ENCODE measurements around the gene MTHFS.

MTHFS gene

GRCh38 chr15:79837846-79838245, 59.0 kb downstream of the MTHFS start:
- no peak for TF ChIP-seq FOXP2 (optimal IDR thresholded peaks at IDR 0.05; ENCODE audit: borderline replicate concordance, extremely low read depth, extremely low read length, insufficient read depth)
- no peak for TF ChIP-seq TAF1 (IDR thresholded peaks at IDR 0.05; ENCODE audit: borderline replicate concordance, insufficient read depth, low read length)
- no peak for TF ChIP-seq REST (IDR thresholded peaks at IDR 0.05; ENCODE audit: insufficient read depth in 1 of 2, low read depth in 2 of 2, low read length in 2 of 2)
- TF ChIP-seq SIN3A (IDR thresholded peaks at IDR 0.05; ENCODE audit: borderline replicate concordance, insufficient read depth, low read length), result no peak
- no peak for TF ChIP-seq POLR2AphosphoS5 (IDR thresholded peaks at IDR 0.05; ENCODE audit: low read depth, low read length)

- no peak for TF ChIP-seq POLR2AphosphoS5 (IDR thresholded peaks at IDR 0.05; ENCODE audit: low read depth, low read length)
- TF ChIP-seq REST (IDR thresholded peaks at IDR 0.05; ENCODE audit: insufficient read depth in 1 of 2, low read depth in 2 of 2, low read length in 2 of 2), result no peak
- no peak for TF ChIP-seq FOXP2 (optimal IDR thresholded peaks at IDR 0.05; ENCODE audit: borderline replicate concordance, extremely low read depth, extremely low read length, insufficient read depth)
- TF ChIP-seq SIN3A (IDR thresholded peaks at IDR 0.05; ENCODE audit: borderline replicate concordance, insufficient read depth, low read length), result no peak
- no peak for TF ChIP-seq TAF1 (IDR thresholded peaks at IDR 0.05; ENCODE audit: borderline replicate concordance, insufficient read depth, low read length)
Measured at GRCh38 chr15:79834495-79834894, 62.3 kb downstream of the MTHFS start.

- TF ChIP-seq TAF1 (IDR thresholded peaks at IDR 0.05; ENCODE audit: borderline replicate concordance, insufficient read depth, low read length), result no peak
- TF ChIP-seq POLR2AphosphoS5 (IDR thresholded peaks at IDR 0.05; ENCODE audit: low read depth, low read length), result no peak
- no peak for TF ChIP-seq REST (IDR thresholded peaks at IDR 0.05; ENCODE audit: insufficient read depth in 1 of 2, low read depth in 2 of 2, low read length in 2 of 2)
- no peak for TF ChIP-seq SIN3A (IDR thresholded peaks at IDR 0.05; ENCODE audit: borderline replicate concordance, insufficient read depth, low read length)
- no peak for TF ChIP-seq FOXP2 (optimal IDR thresholded peaks at IDR 0.05; ENCODE audit: borderline replicate concordance, extremely low read depth, extremely low read length, insufficient read depth)
Measured at GRCh38 chr15:79832367-79833120, 64.3 kb downstream of the MTHFS start.

- TF ChIP-seq FOXP2 (optimal IDR thresholded peaks at IDR 0.05; ENCODE audit: borderline replicate concordance, extremely low read depth, extremely low read length, insufficient read depth) (no peak), TAF1 (IDR thresholded peaks at IDR 0.05; ENCODE audit: borderline replicate concordance, insufficient read depth, low read length) (no peak), POLR2AphosphoS5 (IDR thresholded peaks at IDR 0.05; ENCODE audit: low read depth, low read length) (no peak), SIN3A (IDR thresholded peaks at IDR 0.05; ENCODE audit: borderline replicate concordance, insufficient read depth, low read length) (no peak), REST (IDR thresholded peaks at IDR 0.05; ENCODE audit: insufficient read depth in 1 of 2, low read depth in 2 of 2, low read length in 2 of 2) (no peak)
Measured at GRCh38 chr15:79831604-79832003, 65.2 kb downstream of the MTHFS start.
